Stimulated activated CD4-positive, alpha-beta T cell treated with anti-CD3 and anti-CD28 coated beads, Interleukin-1b, Interleukin-23, amount 100 ng/mL, for 1 hour (primary cell): Measurements from ENCODE around the gene GLB1L.
"Not testable (repeated sequence)": the region's sequence is repeated elsewhere in the genome, so short reads cannot be mapped to it uniquely, and the experiment has no call there.

Experiments used
- DNase-seq, 2 donors: peaks; one replicate each; pipeline ENCODE4 v3.0.0-alpha.2; 2020; ENCODE audit warnings: low read depth in 2 of 2

The GLB1L gene

DNA sequence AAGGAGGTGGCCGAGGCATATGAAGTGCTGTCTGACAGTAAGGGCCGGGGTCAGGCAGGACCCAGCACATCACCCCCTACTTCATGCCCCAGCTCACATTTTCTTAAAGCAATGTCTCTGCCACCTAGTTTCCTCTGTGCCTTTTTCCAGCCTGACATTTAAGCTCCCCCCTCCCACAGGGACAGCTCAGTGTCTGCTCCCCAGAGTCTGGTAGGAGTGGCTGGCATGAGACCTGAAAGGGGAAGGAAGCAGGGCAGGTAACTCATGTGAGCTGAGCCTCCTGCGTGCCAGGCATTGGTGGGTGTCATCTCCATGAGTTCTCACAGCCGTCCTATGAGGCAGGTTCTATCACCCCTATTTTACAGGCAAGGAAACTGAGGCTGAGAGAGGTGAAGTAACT, 35.4 kb upstream of the GLB1L start:
- DNase-seq = no peak

DNA sequence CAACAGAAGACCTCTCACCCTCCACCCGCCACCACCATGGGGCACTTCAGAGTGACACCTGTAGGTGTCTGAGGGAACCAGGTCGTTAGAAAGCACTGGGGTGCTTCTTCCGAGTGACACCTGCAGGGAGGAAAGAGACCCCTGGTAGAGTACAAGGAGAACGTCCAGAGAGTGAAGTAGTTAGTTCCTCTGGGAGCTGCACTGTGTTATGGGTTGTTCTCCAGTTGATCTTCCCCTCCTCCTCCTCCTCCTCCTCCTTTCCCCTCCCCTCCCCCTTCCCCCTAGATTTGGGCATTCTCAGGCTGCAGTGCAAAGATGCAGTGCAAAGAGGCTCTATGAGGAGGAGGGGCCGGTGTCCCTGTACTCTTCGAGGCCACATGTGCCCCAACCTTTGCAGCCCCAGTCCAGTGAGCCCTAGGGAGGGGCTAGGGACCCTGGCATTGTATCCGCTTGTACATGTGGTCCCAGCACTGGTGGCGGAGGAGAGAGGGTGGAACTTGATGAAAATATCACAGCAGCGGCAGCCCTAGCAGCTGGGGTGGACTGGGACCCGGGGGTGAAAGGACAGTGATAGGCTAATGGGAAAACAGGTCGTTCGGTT, 34.8 kb upstream of the GLB1L start:
- DNase-seq = no peak

DNA sequence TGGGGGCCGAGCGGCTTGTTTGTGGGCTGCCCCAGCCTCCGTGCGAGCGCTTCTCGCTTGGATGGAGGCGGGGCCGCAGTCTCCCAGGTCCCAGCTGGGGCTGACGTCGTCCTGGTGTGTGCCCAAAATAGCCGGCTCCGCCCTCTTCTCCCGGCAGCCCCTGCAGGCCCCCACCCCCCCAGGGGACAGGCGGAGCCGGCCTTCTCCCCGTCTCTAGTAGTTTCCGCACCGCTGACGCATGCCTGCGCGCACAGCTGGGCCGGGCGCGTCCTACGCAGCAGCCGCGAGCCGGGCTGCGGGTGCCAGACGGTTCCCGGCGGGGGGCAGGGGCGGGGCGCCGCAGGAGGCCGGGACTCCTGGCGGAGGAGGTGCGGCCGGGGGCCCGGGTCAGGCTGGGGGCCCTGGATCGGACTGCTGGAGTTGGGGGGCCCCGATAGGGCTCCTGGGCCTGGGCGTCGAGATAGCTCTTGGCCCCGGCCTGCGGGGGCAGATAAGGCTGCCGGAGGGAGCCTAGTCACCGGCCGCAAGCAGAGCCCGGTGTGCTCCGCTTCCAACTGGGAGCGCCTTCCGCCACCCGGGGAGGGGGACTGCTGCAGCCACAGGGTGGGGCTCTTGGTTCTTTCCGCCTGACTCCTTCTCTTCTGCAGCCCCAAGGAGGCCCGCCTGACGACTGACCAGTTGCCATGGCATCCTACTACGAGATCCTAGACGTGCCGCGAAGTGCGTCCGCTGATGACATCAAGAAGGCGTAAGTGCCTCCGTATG, 34.1 kb upstream of the GLB1L start, which contains the start of gene DNAJB2:
Gene DNAJB2 (plus strand): TSS at position 216 of the 765 bp plus-strand sequence. CDS start 468 bp downstream, at position 684.
- DNase-seq = peak; percentile 95 to 96

DNA sequence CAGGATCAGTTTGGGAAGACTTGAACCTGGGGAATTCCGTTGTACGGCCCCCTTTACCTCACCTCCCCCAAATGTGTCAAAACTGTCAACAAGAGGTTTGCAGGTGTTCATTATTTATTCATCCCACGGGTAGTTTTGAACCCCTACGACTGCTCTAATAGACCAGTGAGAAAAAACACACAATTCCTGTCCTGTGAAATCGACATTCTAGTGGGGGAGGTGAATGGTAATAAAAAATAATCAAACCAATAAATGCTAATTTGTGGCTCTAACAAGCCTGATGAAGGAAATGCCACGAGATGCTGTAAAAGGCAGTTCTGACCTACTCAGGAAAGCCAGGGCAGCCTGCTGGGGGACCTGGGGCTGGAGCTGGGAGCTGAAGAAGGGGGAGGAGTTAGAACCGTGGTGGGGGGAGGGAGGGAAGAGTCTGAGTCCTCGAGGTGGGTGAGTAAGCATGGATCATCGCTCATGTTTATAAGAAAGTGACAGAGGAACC, 33.5 kb upstream of the GLB1L start:
- no peak for DNase-seq

DNA sequence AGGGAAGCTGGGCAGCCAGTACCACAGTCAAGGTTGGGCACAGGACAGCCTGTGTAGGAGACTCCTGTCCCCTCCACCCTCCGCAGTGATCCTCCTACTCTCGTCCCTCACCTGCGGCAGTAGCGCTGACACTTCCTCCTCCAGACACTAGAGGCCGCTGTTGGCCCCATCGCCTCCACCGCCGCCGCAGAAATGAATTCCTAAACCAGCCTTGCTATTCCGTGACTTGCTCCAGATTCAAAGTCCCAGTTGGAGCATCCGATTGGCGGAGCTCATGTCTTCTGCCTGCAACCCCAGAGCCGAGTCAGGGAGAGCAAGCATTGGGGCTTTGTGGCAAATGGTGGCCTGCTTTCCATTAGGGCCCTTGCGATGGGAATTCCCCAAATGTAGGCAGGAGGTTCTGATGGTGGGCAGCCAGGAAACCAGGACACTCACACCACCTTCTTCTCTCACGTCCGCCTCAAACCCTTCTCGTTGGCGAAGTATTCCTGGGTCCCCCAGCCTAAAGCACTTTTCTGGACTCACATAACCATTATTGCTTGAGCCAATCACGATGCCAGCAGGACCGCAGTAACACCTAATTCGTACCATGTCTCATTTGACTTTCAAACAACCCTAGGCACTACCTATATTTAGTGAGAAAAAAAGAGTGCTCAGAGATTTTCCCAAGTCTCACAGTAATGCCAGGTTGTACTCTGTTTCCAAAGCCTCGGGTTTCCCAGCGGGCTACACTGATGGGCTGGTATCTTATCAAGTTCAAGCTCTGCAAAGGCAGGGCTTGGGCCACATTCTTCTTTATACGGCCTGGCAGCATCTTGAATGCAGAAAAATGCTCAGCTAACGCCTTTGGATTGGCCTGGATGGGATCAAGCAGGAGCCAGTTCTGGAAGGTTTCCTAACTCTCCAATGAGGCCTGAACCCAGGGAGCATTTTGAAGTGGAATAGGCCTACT, 32.7 kb upstream of the GLB1L start:
- peak; percentile 42 to 56 for DNase-seq

DNA sequence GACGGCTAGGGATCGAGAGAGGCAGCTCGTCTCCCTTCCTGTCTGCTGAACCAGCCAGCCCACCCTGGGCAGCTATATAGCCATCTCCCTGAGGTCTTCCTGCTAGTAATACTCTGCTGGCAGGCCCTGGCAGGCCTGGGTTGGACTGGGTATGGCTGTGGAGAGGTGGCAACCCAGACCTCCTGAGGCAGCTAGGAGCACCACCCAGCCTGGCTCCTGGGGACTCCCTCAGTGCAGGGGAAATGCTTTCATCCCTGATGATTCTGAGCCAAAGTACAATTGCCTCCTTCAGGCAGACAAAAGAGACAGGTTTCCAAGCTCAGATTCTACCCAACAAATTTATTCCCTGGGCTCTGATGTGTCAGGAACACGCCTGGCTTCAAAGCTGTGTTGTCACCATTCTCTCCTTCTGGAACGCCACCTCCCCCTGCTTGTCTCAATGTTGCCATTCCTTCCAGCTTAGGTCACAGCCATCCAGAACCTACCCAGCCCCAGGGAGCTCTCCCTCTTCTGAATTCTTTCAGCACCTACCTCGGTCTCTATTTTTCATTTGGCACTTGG, 29.2 kb upstream of the GLB1L start:
- DNase-seq = no peak

DNA sequence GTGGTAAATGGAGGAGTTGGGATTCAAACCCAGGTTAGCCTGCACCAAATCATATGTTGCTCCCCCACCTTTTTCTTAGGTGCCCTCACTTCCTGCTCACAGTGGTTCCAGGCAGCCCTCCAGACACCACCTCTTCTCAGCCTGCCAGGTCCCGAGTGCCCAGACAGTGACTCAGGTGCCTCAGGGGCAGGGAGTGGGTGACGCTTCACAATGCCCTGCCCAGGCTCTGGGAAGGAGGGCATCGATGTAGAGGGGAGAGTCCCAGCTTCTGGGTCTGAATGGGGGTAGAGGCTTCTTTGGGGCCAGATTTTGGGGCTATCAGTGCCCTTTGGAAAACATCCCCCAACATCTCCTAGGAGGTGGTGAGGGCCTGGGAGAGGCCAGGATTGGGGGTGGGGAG, 28.7 kb upstream of the GLB1L start:
- no peak for DNase-seq

DNA sequence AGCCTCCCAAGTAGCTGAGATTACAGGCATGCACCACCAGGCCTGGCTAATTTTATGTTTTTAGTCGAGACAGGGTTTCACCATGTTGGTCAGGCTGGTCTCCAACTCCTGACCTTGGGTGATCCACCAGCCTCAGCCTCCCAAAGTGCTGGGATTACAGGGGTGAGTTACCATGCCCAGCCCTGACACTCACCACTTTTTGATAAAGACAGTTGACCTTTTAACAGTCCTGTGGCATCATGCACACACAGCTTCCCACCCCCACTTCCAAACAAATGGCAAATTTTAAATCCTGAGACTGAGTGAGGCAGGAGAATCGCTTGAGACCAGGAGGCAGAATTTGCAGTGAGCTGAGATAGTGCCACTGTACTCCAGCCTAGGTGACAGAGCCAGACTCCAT, 27.8 kb upstream of the GLB1L start:
- DNase-seq = no peak

DNA sequence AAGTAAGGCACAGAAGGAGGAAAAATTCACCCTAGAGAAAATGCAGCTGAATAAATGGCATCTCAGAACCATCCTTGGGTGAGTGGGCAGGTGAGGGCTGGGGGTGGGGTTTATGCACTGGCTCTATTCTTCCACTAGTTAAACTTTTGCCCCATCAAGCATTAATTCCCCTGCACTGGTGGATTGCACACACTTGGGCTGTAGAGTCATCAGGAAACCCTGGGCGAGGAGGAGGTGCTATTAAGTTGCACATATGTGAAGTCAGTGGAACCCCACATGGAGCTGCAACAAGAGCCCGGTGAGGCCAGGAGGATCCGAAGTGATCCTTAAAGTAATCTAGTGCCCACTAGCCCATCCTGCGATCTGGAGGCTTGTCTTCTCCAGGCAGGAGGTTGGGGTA, 27.1 kb upstream of the GLB1L start:
- no peak for DNase-seq

DNA sequence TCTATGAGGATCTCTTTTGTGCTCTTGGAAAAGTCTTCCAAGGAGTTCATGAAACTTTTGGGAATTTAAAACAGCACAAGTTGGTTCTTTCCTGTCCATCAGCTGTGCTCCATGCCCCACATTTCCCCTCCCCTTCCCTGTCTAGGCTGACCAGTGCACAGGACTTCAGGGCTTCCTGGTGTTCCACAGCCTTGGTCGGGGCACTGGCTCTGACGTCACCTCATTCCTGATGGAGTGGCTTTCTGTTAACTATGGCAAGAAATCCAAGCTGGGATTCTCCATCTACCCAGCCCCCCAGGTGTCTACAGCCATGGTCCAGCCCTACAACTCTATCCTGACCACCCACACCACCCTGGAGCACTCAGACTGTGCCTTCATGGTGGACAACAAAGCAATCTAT, 25.8 kb upstream of the GLB1L start:
- no peak for DNase-seq

DNA sequence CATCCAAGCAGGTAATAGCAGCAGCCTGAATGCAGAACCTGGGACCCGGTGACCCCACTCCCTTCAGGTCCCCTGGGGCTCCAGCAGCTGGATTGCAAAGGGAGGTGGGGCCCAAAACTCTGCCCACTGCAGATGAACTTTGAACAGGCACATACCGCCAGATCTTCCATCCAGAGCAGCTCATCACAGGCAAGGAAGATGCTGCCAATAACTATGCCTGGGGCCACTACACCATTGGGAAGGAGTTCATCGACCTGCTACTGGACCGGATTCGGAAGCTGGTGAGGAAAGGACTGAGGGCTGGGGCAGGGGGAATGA, 24.8 kb upstream of the GLB1L start:
- no peak for DNase-seq

DNA sequence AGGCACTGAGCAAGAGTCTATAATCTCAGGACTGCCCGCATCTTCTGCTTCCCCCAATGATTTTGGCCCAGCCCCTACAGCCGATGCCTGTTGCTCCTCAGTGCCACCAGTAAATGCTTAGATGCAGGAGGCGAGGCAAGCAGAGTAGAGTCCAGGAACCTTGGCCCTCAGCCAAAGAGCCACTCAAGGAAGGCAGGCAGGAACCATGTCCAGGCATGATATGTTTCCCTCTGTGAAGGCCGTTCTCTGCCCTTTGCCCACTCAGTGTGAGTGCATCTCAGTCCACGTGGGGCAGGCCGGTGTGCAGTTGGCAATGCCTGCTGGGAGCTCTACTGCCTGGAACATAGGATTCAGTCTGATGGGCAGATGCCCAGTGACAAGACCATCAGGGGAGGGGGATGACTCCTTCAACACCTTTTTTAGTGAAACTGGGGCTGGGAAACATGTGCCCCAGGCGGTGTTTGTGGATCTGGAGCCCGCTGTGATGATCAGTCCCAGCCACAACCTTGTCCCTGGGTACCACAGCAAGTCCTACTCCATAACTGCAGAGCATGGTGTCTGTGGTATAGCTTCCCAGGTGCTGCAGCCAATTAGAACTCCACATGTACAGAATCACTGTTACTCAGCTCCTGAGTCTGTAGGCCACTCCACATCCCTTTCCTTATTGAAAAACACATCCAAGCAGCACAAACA, 24.3 kb upstream of the GLB1L start:
- no peak for DNase-seq

DNA sequence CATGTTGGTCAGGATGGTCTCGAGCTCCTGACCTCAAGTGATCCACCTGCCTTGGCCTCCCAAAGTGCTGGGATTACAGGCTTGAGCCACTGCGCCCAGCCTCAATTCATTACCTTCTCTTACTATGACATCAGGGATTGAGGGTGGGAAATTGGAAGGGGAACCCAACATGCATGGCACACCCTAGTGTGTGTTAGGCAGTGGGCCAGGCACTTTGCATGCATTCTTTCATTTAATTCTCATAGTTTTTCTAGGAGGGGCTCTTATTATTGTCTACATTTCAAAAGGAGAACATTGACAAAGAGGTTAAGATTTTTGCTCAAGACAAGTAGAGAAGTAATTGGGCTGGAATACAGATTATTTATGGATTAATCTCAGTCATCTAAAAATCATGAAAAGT, 23.1 kb upstream of the GLB1L start:
- DNase-seq = no peak

DNA sequence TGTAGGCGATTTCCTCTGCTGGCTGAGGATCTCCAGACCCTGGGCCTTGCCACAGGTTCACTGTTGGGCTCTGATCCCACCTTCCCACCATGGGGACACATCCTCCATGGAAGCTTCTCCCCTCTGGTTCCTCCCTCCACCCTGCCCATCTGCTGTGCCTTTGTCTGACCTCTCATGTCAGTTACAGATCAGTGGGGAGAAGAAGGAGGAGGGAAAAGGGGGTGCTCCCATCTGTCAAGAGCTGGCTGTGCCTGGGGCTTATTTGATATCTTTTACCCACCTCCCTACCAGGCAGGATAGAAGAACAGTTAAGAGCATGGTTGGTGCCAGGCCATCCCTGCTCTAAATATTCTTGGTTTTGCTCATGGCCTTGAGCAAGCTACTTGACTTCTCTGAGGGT, 21.6 kb upstream of the GLB1L start:
- DNase-seq = no peak

DNA sequence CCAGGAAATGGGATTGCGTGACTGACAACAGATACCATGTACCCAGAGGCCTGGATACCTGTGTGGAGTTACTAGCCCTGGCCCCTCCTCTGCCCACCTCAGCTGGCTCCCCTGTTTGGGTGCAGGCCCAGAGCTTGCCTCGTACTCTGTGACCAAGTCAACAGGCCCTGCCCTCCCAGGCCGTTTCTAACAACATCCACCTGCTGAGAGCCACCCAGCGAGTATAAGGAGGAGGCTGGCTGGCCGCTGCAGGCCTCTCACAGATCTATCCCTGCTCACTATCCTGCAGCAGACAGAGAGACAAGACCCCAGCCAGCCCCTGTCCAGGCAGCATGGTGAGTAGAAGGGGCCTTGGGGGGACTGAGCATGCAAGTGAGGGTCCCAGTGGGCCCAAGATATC, 21.0 kb upstream of the GLB1L start:
- DNase-seq = no peak

DNA sequence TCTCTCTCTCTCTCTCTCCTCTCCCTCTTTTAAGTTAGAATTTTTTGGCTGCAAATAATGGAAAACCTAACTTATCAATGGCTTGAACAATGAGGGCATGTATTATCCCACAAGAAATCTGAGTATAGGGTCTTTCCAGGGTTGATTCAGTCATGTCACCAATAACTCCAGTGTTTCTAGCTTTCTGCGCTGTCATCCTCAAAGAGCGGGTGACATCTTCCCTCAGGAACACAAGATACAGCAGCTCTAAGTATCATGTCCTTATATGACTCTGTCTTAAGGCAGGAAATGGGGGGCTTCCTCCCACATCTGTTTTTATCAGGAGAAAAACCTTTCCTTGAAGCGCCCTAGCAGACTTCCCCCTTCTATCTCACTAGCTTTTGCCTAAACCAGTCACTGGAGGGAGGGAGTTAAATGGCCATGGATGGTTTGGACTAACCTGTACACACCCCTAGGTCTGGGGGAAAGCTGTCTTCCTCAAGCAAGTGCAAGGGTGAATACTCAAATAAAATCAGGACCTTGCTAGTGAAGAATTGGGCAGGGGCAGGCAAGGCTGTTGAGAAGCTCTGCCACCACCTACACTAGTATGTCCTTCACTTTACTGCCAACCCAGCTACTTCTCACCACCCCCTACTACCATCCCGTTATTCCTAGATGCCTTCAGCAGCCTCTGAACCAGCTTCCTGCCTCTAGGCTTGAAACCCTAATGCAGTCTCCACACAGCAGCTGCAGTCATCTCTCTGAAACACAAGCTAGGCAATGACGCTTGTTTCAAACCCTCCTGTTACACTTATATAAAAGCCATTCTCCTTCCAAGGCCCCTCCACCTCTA, 16.0 kb upstream of the GLB1L start:
- DNase-seq = no peak

DNA sequence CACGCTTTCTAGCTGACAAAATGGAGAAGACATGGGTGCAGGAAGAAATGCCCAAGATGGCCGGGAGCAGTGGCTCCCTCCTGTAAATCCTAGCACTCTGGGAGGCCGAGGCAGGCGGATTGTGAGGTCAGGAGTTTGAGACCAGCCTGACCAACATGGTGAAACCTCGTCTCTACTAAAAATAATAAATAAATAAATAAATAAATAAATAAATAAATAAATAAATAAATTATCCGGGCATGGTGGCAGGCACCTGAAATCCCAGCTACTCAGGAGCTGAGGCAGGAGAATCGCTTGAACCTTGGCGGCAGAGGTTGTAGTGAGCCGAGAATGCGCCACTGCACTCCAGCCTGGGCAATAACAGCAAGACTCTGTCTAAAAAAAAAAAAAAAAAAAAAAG, 13.7 kb upstream of the GLB1L start:
- DNase-seq = not testable (repeated sequence)

DNA sequence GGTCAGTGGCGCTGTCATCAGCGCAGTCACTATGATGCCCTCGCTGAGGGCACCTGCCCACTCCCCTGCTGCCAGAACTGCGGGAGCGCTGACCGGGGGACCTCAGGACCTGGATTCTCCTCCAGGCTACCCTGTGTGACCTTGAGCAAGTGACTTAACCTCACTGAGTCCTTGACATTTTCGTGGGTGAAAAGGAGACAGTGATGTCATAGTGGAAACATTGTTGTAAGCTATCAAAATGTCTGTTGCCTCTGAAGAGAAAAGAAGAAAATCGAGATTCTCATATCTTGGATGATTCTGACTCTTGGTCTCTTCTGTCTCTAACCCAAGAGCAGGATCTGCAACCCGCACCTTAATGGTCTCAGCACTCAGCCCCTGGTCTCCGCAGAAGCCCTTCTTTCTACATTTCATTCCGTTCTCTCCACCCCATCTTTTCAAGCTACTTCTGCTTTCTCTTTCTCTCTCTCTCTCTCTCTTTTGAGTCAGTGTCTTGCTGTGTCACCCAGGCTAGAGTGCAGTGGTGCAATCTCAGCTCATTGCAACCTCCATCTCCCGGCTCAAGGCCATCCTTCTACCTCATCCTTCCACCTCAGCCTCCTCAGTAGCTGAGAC, 9.5 kb upstream of the GLB1L start:
- DNase-seq = no peak

DNA sequence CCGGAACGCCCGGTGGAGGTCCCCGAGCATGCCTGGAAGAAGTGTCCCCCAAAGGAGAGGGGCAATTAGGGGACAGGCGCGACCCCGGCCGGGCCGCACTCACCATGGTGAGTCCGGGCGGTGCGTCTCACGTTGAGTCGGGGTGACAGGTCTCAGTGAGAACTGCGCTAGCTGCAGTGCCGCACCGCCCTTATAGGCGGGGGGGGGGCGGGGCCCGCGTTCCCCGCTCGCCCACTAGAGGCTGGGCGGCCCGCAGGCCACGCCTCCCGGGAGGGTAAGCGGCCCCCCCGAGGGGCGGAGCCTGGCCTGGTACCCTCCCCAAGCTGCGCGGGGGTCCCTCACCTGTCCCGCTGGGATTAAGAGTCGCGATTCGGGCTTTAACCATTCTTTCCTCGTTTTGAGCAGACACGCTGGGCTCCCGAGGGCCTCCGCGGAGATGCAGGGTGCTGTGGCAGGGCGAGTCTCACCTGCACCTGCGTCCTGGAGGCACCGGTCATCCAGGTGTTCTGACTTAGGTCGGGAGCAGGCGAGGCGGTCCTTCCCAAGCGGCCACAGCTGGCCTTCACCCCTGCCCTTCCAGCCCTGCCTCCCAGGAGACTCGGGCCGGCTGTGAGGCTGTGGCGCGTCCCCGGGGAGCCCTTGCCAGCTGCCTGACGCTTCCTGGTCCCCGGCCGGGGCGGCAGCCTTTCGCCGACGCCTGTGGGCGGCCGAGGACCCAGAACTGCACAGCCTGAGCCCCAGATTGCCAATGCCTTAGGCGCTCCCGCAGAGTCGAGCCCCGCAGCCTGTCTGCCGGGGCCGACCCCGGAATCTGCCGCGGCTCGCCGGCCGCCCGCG, 8.7 kb upstream of the GLB1L start, which contains the start of gene TUBA4A:
Gene TUBA4A (minus strand): TSS at position 166 of the 837 bp plus-strand sequence. CDS start 60 bp downstream, at position 106.
- DNase-seq = peak; percentile 84 to 87
